ENCODE data around the gene HGD.
"Not testable (repeated sequence)": the region's sequence is repeated elsewhere in the genome, so short reads cannot be mapped to it uniquely, and the experiment has no call there.

The HGD gene, protein sequence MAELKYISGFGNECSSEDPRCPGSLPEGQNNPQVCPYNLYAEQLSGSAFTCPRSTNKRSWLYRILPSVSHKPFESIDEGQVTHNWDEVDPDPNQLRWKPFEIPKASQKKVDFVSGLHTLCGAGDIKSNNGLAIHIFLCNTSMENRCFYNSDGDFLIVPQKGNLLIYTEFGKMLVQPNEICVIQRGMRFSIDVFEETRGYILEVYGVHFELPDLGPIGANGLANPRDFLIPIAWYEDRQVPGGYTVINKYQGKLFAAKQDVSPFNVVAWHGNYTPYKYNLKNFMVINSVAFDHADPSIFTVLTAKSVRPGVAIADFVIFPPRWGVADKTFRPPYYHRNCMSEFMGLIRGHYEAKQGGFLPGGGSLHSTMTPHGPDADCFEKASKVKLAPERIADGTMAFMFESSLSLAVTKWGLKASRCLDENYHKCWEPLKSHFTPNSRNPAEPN

GRCh38 chr3:120682095-120682681 is at the start of gene HGD:
TSS of gene HGD (minus strand) at chr3:120682239. CDS start at chr3:120682111, 128 bp downstream.
- no peak for DNase-seq (ENCODE audit: low spot score)

GRCh38 chr3:120730576-120731542 is 48.8 kb upstream of the HGD start:
- DNase-seq (ENCODE audit: low spot score), result no peak

DNA sequence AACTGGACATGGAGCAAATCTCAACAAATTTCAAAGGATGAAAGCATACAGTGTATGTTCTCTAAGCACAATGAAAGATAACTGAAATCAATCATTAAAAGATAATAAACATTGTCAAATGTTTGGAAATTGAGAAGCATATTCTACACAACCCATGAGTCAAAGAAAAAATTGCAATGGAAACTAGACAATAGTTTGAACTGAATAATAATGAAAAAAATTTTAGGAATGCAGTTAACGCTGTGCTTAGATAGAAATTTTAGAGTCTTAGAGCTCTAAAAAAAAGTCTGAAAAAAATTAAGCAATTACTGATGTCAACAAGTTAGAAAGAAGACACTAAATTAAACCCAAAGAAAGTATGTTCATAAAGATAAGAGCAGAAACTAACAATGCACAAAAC is 44.8 kb upstream of the HGD start:
- no peak for DNase-seq (ENCODE audit: low spot score)

- DNase-seq (ENCODE audit: low spot score), result not testable (repeated sequence)
Measured at GRCh38 chr3:120719167-120719834, 37.3 kb upstream of the HGD start.

DNA sequence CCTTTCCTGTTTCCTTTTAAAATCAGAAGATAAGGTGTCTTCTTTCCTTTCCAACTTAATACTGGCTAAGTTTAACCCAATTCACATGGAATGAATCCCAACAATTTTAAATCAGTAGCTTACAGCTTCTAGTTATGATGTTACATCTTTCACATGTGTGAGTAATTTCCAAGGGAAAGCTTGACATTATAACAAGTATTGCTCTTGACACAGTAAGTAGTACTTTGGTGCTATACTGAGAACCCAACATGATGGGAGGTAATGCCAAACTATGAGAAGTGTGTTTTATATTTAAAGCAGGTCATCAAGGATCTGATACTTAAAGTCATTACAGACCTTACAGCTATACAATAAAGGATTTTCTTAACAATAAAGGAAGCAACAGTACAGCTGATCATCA is 31.2 kb upstream of the HGD start:
- no peak for DNase-seq (ENCODE audit: low spot score)

DNA sequence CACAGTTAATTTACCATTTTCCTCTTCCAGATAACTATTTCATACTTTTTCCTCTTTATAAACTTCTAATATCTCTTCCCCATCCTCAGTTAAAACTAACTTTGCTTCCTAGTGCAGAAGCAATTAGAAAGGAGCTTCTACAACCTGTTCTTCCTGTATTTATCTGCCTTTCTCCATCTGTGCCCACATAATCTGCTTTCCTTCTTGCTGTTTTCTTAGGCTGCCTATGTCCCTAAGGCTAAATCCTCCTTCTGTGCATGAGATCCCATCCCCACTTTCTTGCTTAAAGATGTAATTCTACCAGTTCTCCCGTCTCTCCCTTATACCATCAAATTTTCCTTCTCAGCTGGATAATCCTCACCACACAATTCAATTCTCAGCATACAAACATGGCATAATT is 28.3 kb upstream of the HGD start:
- DNase-seq (ENCODE audit: low spot score), result no peak

GRCh38 chr3:120708408-120708807 is 26.4 kb upstream of the HGD start:
- no peak for DNase-seq (ENCODE audit: low spot score)

DNA sequence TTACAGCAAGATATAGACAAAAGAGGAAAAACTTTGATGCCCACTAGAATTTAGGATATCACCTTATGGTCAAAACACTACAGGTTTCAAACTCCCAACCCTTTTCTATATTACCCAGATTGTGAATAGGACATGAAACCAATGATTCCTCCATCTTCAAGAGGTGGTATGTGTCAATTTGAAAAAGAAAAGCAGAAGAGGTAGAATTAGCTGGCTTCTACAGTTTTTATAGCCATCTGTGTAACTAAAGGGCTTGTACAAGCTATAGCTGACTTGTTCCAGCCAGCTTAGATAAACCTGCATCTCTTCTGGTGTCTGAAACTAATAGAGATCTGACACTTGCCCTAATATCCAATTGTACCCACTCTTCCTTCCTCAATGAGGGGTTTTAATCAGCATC is 24.9 kb upstream of the HGD start:
- DNase-seq (ENCODE audit: low spot score), result no peak

- no peak for DNase-seq (ENCODE audit: low spot score)
Measured at GRCh38 chr3:120705884-120706582, 24.0 kb upstream of the HGD start.

DNA sequence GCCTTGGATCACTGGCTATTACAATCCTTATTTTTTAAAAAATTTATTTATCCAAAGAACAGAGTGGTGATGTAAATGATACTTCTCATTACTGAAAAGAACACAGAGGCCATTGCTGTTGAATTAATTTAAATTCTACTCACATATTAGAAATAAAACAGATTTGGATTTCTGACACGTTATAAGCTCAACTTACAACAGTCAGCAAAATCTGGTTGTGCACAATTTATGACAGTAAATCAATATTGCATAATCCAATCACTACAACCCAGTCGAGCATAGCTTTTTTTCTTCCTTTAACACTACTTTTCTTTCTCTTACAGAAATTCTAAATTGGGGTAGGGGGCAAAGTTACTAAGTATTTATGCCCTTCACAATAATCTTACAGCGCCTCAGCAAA is 17.3 kb upstream of the HGD start:
- DNase-seq (ENCODE audit: low spot score), result no peak

DNA sequence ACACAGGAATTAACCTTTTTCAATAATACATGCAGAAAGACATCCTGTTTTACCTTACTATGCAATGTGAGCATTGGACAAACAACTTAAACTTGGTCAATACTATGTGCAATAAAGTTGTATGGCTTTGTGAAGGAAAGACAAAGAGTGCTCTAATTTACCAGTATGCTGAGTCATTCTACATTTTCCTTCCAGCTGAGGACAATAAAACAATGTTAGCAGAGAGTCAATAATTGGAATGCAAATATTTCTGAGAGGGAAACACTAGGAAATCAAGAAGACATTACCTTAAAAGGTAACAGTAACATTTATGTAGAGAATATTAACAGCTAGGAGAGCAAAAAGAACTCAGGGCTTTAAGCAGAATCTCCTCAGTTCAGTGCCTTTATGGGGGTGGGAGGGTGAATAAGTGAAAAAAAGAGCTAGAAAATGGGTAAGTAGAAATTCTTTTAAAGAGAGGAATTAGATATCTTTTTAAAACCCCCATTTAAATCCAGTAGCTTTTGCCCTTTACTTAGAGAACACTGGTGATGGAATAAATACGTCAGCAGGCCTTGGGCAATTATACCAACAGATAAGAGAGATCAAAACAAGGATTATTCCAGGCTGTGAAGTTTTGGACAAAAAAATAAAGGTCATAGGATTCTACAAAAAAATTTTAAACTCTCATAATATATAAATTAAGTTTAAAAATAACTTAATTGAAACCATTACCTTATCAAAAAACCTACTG is 11.6 kb upstream of the HGD start:
- no peak for DNase-seq (ENCODE audit: low spot score)

GRCh38 chr3:120689395-120689794 is 7.4 kb upstream of the HGD start:
- no peak for DNase-seq (ENCODE audit: low spot score)

DNA sequence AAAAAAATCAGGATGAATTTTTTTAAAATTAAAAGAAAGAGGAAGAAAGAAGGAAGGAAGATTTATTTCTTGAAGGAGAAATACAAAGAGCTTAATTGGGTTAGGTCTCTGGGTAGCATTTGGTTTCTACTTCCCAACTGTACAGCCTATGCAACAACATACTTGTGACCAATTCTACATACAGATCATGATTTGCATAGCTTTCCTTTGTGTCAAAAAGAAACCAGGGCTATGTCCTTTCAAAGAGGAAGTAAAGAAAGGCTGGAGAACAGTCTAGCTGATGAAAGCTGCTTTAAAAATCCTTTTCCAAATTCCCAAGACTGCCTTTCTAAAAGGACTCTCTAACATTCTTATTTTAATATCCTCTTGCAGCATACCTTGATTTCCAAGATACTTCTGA is 6.1 kb upstream of the HGD start:
- DNase-seq (ENCODE audit: low spot score), result no peak

GRCh38 chr3:120685411-120685810 is 3.4 kb upstream of the HGD start:
- no peak for DNase-seq (ENCODE audit: low spot score)

GRCh38 chr3:120684896-120685295 is 2.9 kb upstream of the HGD start:
- DNase-seq (ENCODE audit: low spot score), result no peak

DNA sequence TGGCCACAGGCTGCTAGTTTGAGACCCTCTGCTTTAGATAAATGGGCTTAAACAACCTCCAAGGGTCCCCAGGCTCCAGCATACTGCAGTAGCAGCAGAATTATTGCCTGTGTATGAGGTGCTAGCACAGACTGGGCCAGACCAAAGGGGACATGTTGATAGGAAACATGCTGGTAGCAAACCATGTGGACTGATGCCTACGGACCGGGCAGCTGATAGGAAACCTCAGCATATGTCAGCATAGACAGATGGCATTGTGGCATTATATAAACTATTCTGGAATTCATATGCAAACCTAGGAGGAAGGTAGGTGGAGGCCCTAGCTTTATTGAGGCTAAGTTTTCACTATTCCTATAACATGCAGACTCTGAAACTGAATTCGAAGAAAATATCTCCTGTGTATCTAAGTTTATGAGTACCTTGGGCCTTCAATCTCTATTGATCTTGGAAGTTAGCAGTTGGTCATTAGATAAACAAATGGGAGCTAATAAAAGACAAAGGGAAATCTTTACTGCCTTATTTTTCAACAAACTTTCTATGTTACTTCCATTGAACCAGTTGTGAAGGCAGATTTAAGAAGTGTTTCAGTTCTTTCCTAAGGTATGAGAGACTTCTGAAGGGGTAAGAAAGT is 1.7 kb upstream of the HGD start:
- DNase-seq (ENCODE audit: low spot score), result no peak

DNA sequence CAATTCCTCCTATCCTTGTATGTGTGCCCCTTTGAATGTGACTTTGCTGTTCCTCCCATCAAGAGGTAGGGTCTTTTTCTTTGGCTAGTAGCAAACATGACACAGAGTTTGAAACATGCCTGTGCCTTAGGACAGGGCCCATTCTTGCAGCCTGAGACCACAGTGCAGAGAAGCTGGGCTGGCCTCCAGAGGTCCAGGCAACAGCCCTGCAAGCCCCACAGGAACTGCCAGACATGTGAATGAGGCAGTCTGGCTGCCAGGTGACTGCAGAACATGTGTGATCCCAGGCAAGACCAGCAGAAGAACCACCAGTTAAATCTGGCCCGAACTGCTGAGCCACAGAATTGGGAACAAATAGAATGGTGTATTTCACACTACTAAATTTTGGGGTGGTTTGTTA is 1.2 kb upstream of the HGD start:
- DNase-seq (ENCODE audit: low spot score), result no peak

DNA sequence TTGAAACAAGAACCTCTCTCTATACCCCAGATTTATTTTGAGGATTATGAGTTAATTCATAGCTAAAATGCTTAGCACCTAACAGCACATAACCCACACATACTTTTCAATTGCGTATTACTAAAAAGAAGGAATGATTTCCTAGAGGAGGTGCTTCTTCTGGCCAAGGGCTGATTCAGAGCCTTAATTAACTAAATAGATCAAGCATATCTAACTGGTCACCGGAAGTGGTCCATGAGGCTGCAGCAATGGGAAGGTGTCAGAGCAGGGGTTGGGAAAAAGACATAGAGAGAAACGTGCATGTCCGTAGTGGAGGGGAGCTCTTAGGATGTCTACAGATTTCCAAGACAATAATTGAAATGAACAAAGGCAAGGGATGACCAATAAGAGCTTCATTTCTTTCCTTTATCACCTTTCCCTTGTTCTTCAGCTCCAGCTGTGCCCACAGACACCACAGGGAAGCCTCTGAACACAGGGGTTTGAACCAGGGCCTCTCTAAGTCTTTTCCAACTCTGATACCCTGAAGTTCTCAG is 467 bp downstream of the HGD start:
- no peak for DNase-seq (ENCODE audit: low spot score)

DNA sequence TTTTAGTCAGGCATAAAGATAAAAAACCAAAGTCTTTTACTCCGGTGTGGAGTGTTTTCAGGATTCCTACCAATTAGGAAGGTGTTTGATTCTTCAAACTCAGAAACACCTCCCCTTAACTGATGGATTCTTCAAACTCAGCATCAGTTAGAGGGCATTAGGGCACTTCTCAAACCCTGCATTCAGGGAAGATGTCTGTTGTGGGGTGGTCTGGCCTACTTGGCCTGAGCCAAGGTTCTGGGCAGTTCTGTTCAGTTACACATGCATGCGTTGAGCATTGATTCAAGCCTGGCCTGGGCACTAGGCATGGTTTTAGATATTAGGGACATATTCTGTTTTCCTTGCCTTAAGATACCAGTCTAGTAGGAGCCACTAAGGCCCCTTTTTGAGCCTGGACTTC is 1.0 kb downstream of the HGD start:
- no peak for DNase-seq (ENCODE audit: low spot score)

All from hematopoietic multipotent progenitor cell treated with erythropoietin and hydrocortisone succinate and interleukin-3 and kit ligand, for 15 days (in vitro differentiated cells).